Endothelial cell of umbilical vein (primary cell): Measurements from ENCODE around the gene VARS1. TPM values are rescaled to one million over a fixed set of nuclear protein-coding genes. Genes with fewer than 3 reads are reported as not detected.

Experiments used
- BruUV-seq: library from RNA; stranded (reverse); fragments of 400-500 nt; replicated peaks from 2 replicates; lab custom pipeline; 2021; lab: Mats Ljungman, UMichigan
- CTCF ChIA-PET: fragments of 300-600, 350-600 bp; sonication (Branson Sonifier 250); formaldehyde crosslinking; loops from one replicate; lab custom pipeline; 2021; ENCODE audit warnings: antibody characterized with exemption, inconsistent platforms; lab: Charles Lee
- POLR2A ChIA-PET: fragments of 300-600, 350-600 bp; sonication (Branson Sonifier 250); formaldehyde crosslinking; loops from one replicate; lab custom pipeline; 2021; ENCODE audit warnings: antibody characterized with exemption, inconsistent platforms; lab: Charles Lee
- DNase-seq: peaks from one replicate; pipeline ENCODE4 v3.0.0-alpha.2; 2011; ENCODE audit warnings: low read depth, low spot score
- FAIRE-seq: peaks from 2 replicates; lab custom pipeline; 2011; peaks lifted over from hg19 to GRCh38; lab: Jason Lieb, UNC
- H2AFZ ChIP-seq: 2 replicates; pipeline ENCODE4 v1.6.0; 2012; ENCODE audit warnings: low read depth, low read length, control low read depth, inconsistent platforms
- H3K27ac ChIP-seq: 2 replicates; pipeline ENCODE4 v1.5.1; 2011; ENCODE audit warnings: low read depth, mild to moderate bottlenecking, control low read depth, low read length, moderate library complexity; ENCODE audit not compliant: insufficient read depth
- H3K27me3 ChIP-seq, 2 experiments: 2 replicates each; pipeline versions ENCODE4 v1.6.0 to v1.6.1; 2011; ENCODE audit warnings: low read length in 2 of 2, mixed read lengths in 1 of 2; ENCODE audit not compliant: control insufficient read depth in 2 of 2, insufficient read depth in 2 of 2
- H3K36me3 ChIP-seq, 2 experiments: 2 replicates in 1 of 2; 3 replicates in 1 of 2; pipeline ENCODE4 v1.5.1; 2011; ENCODE audit warnings: low read length in 2 of 2, mild to moderate bottlenecking in 1 of 2, moderate library complexity in 1 of 2; ENCODE audit not compliant: control insufficient read depth in 2 of 2, insufficient read depth in 2 of 2; ENCODE audit errors: extremely low read depth in 1 of 2
- H3K4me1 ChIP-seq: 3 replicates; pipeline ENCODE4 v1.5.1; 2011; ENCODE audit warnings: mild to moderate bottlenecking, low read length; ENCODE audit not compliant: control insufficient read depth, insufficient read depth; ENCODE audit errors: extremely low read depth
- H3K4me2 ChIP-seq: 2 replicates; pipeline ENCODE4 v1.6.1; 2011; ENCODE audit warnings: low read length, control low read depth, mixed read lengths; ENCODE audit not compliant: insufficient read depth
- H3K4me3 ChIP-seq, 3 experiments: fragments of 200-600 bp in 1 of 3; sonication (generic), shearing (Covaris generic) in 1 of 3; replicated peaks in 1 of 3; 2 replicates each; pipeline ENCODE4 v1.5.1; 2011 to 2016; ENCODE audit warnings: control low read depth in 3 of 3, low read length in 3 of 3, mild to moderate bottlenecking in 2 of 3, inconsistent platforms in 1 of 3, low read depth in 1 of 3, moderate library complexity in 1 of 3; ENCODE audit not compliant: insufficient read depth in 1 of 3
- H3K79me2 ChIP-seq: 2 replicates; pipeline ENCODE4 v1.6.0; 2012; ENCODE audit warnings: low read length, inconsistent platforms; ENCODE audit not compliant: control insufficient read depth, insufficient read depth
- H3K9ac ChIP-seq: replicated peaks from 2 replicates; pipeline ENCODE3; 2011; ENCODE audit warnings: low read length, control low read depth; ENCODE audit not compliant: insufficient read depth; ENCODE audit errors: extremely low read depth
- H3K9me1 ChIP-seq: replicated peaks from 3 replicates; pipeline ENCODE4 v1.6.0; 2011; ENCODE audit warnings: mild to moderate bottlenecking, low read length; ENCODE audit not compliant: control insufficient read depth, insufficient read depth; ENCODE audit errors: extremely low read depth
- H3K9me3 ChIP-seq: replicated peaks from 2 replicates; pipeline ENCODE4 v1.5.1; 2012; ENCODE audit warnings: low read length, inconsistent platforms; ENCODE audit not compliant: control insufficient read depth, insufficient read depth
- H4K20me1 ChIP-seq: replicated peaks from 2 replicates; pipeline ENCODE3; 2011; ENCODE audit warnings: mild to moderate bottlenecking, low read length; ENCODE audit not compliant: control insufficient read depth, insufficient read depth; ENCODE audit errors: extremely low read depth
- CTCF ChIP-seq, 2 donors: IDR thresholded peaks; 1 replicate in 1 of 2; 2 replicates in 1 of 2; pipeline ENCODE4 v1.5.1; 2011; ENCODE audit warnings: low read length in 2 of 2, mild to moderate bottlenecking in 2 of 2, moderate library complexity in 2 of 2, control low read depth in 1 of 2, inconsistent platforms in 1 of 2, low read depth in 1 of 2; ENCODE audit not compliant: insufficient read depth in 1 of 2; ENCODE audit errors: extremely low read depth in 1 of 2
- EZH2 ChIP-seq: IDR thresholded peaks from 2 replicates; pipeline ENCODE4 v1.6.1; 2012; ENCODE audit warnings: borderline replicate concordance, low read depth, mild to moderate bottlenecking, moderate library complexity, low read length, inconsistent platforms; ENCODE audit not compliant: severe bottlenecking
- FOS ChIP-seq: IDR thresholded peaks from 2 replicates; pipeline ENCODE4 v1.6.1; 2011; ENCODE audit warnings: mild to moderate bottlenecking, low read length, moderate library complexity, borderline replicate concordance; ENCODE audit not compliant: insufficient read depth
- GATA2 ChIP-seq: IDR thresholded peaks from 2 replicates; pipeline ENCODE4 v1.7.0; 2011; ENCODE audit warnings: low read depth, mild to moderate bottlenecking, moderate library complexity, mixed read lengths, low read length; ENCODE audit not compliant: insufficient read length, insufficient read depth
- JUN ChIP-seq: IDR thresholded peaks from 2 replicates; pipeline ENCODE4 v1.6.1; 2011; ENCODE audit warnings: borderline replicate concordance, low read depth; ENCODE audit not compliant: insufficient read length, insufficient read depth
- MAX ChIP-seq: IDR thresholded peaks from 2 replicates; pipeline ENCODE4 v1.6.1; 2011; ENCODE audit not compliant: insufficient read depth, insufficient read length
- MYC ChIP-seq: IDR thresholded peaks from one replicate; pipeline ENCODE4 v1.6.1; 2011; ENCODE audit warnings: mild to moderate bottlenecking, low read depth, low read length
- POLR2A ChIP-seq: IDR thresholded peaks from 2 replicates; pipeline ENCODE4 v1.6.1; 2012; ENCODE audit warnings: low read depth, mild to moderate bottlenecking, control low read depth, low read length
- POLR2AphosphoS5 ChIP-seq: IDR thresholded peaks from 2 replicates; pipeline ENCODE4 v1.6.1; 2012; ENCODE audit warnings: low read depth, mild to moderate bottlenecking, control low read depth, low read length, moderate library complexity; ENCODE audit not compliant: insufficient read depth
- dilution Hi-C: fragments of 300-500 bp; cut with MboI; formaldehyde crosslinking; loops from one replicate; pipeline ENCODE4 v1.15.0; 2019; ENCODE audit warnings: low sequenced_read_pairs; ENCODE audit not compliant: extremely low pct_ligation_motif_present
- intact Hi-C: fragments of 100-400 bp; cut with micrococcal nuclease; formaldehyde crosslinking; loops from one replicate; pipeline ENCODE4 v1.10.0; 2022
- polyA plus RNA-seq, 4 experiments: library from polyadenylated mRNA; depleted of rRNA in 3 of 4; stranded (reverse) in 3 of 4; unstranded in 1 of 4; fragments of >200 nt; gene quantifications; 2 replicates each; pipeline versions ENCODE4 v1.2.1 to v1.2.3, GENCODE V29; 2011 to 2012; ENCODE audit warnings: missing spikeins in 1 of 4
- total RNA-seq: library from RNA; stranded (reverse); gene quantifications from 2 replicates; pipeline ENCODE4 v1.2.3, GENCODE V29; 2021

VARS1 gene
- total and polyA plus RNA-seq, 2 donors (not counting 3 experiments of a cell fraction or from before 2014, with no cell fraction given): 37.4 to 121 TPM

GRCh38 chr6:31834367-31835250 is 39.1 kb upstream of the VARS1 start:
- peaks cover 32% of the 10 kb centered on the region for H3K4me1 ChIP-seq
- no peaks in the 10 kb centered on the region for H3K9me1 ChIP-seq
- H4K20me1 ChIP-seq: peaks cover 8% of the 10 kb centered on the region
- peak; percentile 72 for FAIRE-seq
- DNase-seq: peak; percentile 83
- H3K4me2 ChIP-seq: peak overlapping the region; percentile 86
- intact Hi-C loops (loop anchor here (1.0 to 10.0 kb wide), 10 partner anchors 29 to 342 kb away; partner anchors contain the start of genes ATP6V1G2, BAG6, CSNK2B and EHMT2), dilution Hi-C loops (no loop called here)
- H3K79me2 ChIP-seq: peaks cover 63% of the 10 kb centered on the region
- TF ChIP-seq MAX: peak; percentile 60
- TF ChIP-seq FOS: no peak
- TF ChIP-seq EZH2: no peak
- TF ChIP-seq POLR2A: peak; percentile 100
- peak; percentile 99 for TF ChIP-seq POLR2AphosphoS5
- no peak for TF ChIP-seq MYC
- TF ChIP-seq CTCF (IDR thresholded peaks at IDR 0.05; ENCODE audit: extremely low read depth in 1 of 2, insufficient read depth in 1 of 2, low read depth in 1 of 2, low read length in 2 of 2): no peak
- TF ChIP-seq JUN: no peak
- TF ChIP-seq GATA2: no peak
- H2AFZ ChIP-seq: peak overlapping the region; percentile 87
- peak overlapping the region; percentile 97 for H3K27ac ChIP-seq
- H3K9ac ChIP-seq: peak overlapping the region; percentile 99
- H3K9me3 ChIP-seq: no peaks in the 10 kb centered on the region
- peaks cover 15 to 18% of the 10 kb centered on the region in 2 experiments for H3K36me3 ChIP-seq
- CTCF ChIA-PET: interaction anchor here (0.7 to 1.3 kb wide), 3 partner anchors 29 to 62 kb away, joined by 3 read pairs; no protein-coding TSS in a partner anchor
- POLR2A ChIA-PET: interaction anchor here (0.5 to 1.0 kb wide), 2 partner anchors 28 kb away, joined by 3 to 4 read pairs; partner anchors contain the start of gene NEU1
- H3K4me3 ChIP-seq: peak overlapping the region; percentile 38 to 98 (median 81)
- H3K27me3 ChIP-seq: no peaks in the 10 kb centered on the region
- no TSS peak for BruUV-seq
